ENCODE data around the gene ABCB11. TPM values are rescaled to one million over a fixed set of nuclear protein-coding genes. Genes with fewer than 3 reads are reported as not detected.
A peak's percentile ranks its signal among the peaks of the same experiment; 100 is the strongest.

ABCB11 gene
- total RNA-seq, 1 experiment from 2014 or later: 0.05 TPM

- ChIA-PET CTCF (no interaction called here), POLR2A (interaction anchor here (0.7 kb wide), 1 partner anchor 9 kb away, joined by 10 read pairs; no protein-coding TSS in a partner anchor)
- no peak overlapping the region for H3K4me3 ChIP-seq (ENCODE audit: low read depth in 2 of 2, low read length in 2 of 2)
- no peaks in the 10 kb centered on the region for H3K27me3 ChIP-seq (ENCODE audit: control insufficient read depth, insufficient read depth, low read length)
- no TSS peak for BruUV-seq (replicated peaks)
- TF ChIP-seq CTCF (IDR thresholded peaks at IDR 0.05) (no peak), REST (IDR thresholded peaks at IDR 0.05; ENCODE audit: insufficient read depth in 1 of 2, low read depth in 2 of 2, low read length in 1 of 2) (no peak)
- H3K9me3 ChIP-seq (ENCODE audit: control insufficient read depth, insufficient read depth, low read depth, low read length): no peaks in the 10 kb centered on the region
- no peaks in the 10 kb centered on the region for H3K36me3 ChIP-seq (ENCODE audit: control insufficient read depth, insufficient read depth, low read length)
- DNase-seq (ENCODE audit: low read depth, low spot score): no peak
- in situ Hi-C loops (cut with HindIII; ENCODE audit: low pct_unique_long_range_greater_than_20kb, low sequenced_read_pairs) (no loop called here), intact Hi-C loops (cut with micrococcal nuclease; ENCODE audit: unreplicated experiment) (no loop called here)
- no peak for ATAC-seq
- H3K27ac ChIP-seq (ENCODE audit: low read length): no peak overlapping the region
- H3K4me1 ChIP-seq (ENCODE audit: control insufficient read depth, insufficient read depth, low read length): no peaks in the 10 kb centered on the region
Measured at GRCh38 chr2:168977608-168978007, 53.5 kb downstream of the ABCB11 start.

- BruUV-seq (replicated peaks): no TSS peak
- Histone ChIP-seq H3K36me3 (ENCODE audit: control insufficient read depth, insufficient read depth, low read length) (no peaks in the 10 kb centered on the region), H3K4me1 (ENCODE audit: control insufficient read depth, insufficient read depth, low read length) (no peaks in the 10 kb centered on the region), H3K4me3 (ENCODE audit: low read depth in 2 of 2, low read length in 2 of 2) (no peak overlapping the region), H3K9me3 (ENCODE audit: control insufficient read depth, insufficient read depth, low read depth, low read length) (no peaks in the 10 kb centered on the region), H3K27ac (ENCODE audit: low read length) (no peak overlapping the region), H3K27me3 (ENCODE audit: control insufficient read depth, insufficient read depth, low read length) (no peaks in the 10 kb centered on the region; the same call in 1 of the 2 replicates)
- intact Hi-C loops (cut with micrococcal nuclease; ENCODE audit: unreplicated experiment): no loop called here
- DNase-seq (ENCODE audit: low read depth, low spot score) (no peak), ATAC-seq (peak; percentile 65; the same call in 1 of the 2 replicates)
- ChIA-PET POLR2A (no interaction called here), CTCF (no interaction called here)
- TF ChIP-seq CTCF (IDR thresholded peaks at IDR 0.05): no peak
- TF ChIP-seq SIN3A (IDR thresholded peaks at IDR 0.05; ENCODE audit: borderline replicate concordance, insufficient read depth, low read depth, low read length): no peak
- no peak for TF ChIP-seq TCF7L2 (IDR thresholded peaks at IDR 0.05; ENCODE audit: low read depth, low read length)
- TF ChIP-seq REST (IDR thresholded peaks at IDR 0.05; ENCODE audit: insufficient read depth in 1 of 2, low read depth in 2 of 2, low read length in 1 of 2): no peak
- no peak for TF ChIP-seq POLR2AphosphoS5 (IDR thresholded peaks at IDR 0.05; ENCODE audit: low read depth, low read length)
- in situ Hi-C loops (cut with HindIII; ENCODE audit: low pct_unique_long_range_greater_than_20kb, low sequenced_read_pairs): no loop called here
Measured at GRCh38 chr2:168976034-168976654, 55.0 kb downstream of the ABCB11 start.
